C4-2B (cell line): ENCODE data around the gene VPS72.

Experiments
- ZFX ChIP-seq: fragments of 450-650 bp; IDR thresholded peaks from 2 replicates; pipeline ENCODE4 v1.6.1; 2017
- TF ChIP-seq, protein P1 (sequence below): fragments of 450-650 bp; conservative IDR thresholded peaks from 2 replicates; pipeline ENCODE4 v1.5.1; 2017; ENCODE audit warnings: mild to moderate bottlenecking

DNA sequence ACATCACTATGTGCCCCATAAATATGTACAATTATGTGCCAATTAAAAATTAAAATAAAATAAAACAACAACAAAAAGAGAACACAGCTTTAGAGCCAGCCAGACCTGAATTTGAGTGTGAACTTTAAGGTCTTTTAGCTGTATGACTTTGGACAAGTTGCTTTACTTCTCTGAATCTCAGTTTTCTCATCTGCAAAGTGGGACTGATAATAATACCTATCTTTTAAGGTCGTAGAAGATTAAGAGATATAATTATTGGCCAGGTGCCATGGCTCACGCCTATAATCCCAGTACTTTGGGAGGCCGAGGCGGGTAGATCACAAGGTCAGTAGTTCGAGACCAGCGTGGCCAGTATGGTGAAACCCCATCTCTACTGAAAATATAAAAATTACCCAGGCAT, 3.3 kb upstream of the VPS72 start:
- TF ChIP-seq, protein P1, sequence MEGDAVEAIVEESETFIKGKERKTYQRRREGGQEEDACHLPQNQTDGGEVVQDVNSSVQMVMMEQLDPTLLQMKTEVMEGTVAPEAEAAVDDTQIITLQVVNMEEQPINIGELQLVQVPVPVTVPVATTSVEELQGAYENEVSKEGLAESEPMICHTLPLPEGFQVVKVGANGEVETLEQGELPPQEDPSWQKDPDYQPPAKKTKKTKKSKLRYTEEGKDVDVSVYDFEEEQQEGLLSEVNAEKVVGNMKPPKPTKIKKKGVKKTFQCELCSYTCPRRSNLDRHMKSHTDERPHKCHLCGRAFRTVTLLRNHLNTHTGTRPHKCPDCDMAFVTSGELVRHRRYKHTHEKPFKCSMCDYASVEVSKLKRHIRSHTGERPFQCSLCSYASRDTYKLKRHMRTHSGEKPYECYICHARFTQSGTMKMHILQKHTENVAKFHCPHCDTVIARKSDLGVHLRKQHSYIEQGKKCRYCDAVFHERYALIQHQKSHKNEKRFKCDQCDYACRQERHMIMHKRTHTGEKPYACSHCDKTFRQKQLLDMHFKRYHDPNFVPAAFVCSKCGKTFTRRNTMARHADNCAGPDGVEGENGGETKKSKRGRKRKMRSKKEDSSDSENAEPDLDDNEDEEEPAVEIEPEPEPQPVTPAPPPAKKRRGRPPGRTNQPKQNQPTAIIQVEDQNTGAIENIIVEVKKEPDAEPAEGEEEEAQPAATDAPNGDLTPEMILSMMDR: no peak
- TF ChIP-seq ZFX: no peak
